ENCODE measurements around the gene WNT3. TPM values are rescaled to one million over a fixed set of nuclear protein-coding genes. Genes with fewer than 3 reads are reported as not detected.

Gene WNT3
- total RNA-seq, 2 donors from 2014 or later, result 0.44 to 1.2 TPM

DNA sequence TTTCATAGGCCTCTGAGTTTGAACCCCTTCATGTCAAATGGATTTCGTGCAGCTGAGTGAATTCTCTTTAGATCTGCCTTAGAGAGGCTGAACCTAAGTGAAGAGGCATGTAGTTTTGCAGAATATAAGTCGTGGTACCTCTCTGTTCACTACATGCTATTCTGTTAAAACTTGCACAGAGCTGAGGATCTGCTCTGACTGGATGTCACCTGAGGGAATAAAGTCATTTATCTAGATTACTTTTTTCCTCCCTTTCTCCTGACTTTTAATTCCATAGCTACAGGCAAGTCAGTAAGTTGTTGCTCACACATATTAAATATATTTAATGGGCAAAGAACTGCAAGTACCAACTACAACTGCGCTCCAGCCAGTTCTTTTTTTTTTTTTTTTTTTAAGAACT is 64.7 kb downstream of the WNT3 start:
- no peaks in the 10 kb centered on the region for H3K27me3 ChIP-seq
- no peak for DNase-seq (ENCODE audit: low spot score)
- H3K36me3 ChIP-seq, result peaks cover 52% of the 10 kb centered on the region
- TF ChIP-seq, protein P1, sequence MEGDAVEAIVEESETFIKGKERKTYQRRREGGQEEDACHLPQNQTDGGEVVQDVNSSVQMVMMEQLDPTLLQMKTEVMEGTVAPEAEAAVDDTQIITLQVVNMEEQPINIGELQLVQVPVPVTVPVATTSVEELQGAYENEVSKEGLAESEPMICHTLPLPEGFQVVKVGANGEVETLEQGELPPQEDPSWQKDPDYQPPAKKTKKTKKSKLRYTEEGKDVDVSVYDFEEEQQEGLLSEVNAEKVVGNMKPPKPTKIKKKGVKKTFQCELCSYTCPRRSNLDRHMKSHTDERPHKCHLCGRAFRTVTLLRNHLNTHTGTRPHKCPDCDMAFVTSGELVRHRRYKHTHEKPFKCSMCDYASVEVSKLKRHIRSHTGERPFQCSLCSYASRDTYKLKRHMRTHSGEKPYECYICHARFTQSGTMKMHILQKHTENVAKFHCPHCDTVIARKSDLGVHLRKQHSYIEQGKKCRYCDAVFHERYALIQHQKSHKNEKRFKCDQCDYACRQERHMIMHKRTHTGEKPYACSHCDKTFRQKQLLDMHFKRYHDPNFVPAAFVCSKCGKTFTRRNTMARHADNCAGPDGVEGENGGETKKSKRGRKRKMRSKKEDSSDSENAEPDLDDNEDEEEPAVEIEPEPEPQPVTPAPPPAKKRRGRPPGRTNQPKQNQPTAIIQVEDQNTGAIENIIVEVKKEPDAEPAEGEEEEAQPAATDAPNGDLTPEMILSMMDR (IDR thresholded peaks at IDR 0.05), result no peak
- H3K4me1 ChIP-seq, result no peaks in the 10 kb centered on the region
- H3K9me3 ChIP-seq, result no peaks in the 10 kb centered on the region
- H3K27ac ChIP-seq, result no peak overlapping the region
- H3K4me3 ChIP-seq, result no peak overlapping the region

DNA sequence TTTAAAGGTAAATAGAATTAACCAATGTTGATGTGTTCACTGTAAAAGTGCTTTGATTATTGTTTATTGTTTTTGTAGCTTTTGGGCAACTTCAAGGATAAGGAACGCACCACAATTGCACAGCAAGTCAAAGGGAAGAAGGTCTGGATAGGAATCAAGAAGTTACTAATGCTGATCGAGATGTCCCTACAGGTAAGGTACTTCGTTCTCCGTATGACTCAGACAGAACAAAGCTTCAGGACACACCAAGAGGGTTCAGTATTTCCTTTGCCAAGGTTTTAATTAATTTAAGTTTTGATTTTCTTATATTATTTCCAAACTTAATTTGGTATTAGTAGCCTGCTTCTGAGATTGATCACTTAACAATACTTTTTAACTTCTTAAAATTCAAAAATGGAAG is 67.1 kb downstream of the WNT3 start:
- Histone ChIP-seq H3K9me3 (no peaks in the 10 kb centered on the region), H3K36me3 (peaks cover 40% of the 10 kb centered on the region), H3K4me3 (no peak overlapping the region), H3K27me3 (no peaks in the 10 kb centered on the region), H3K27ac (no peak overlapping the region), H3K4me1 (no peaks in the 10 kb centered on the region)
- DNase-seq (ENCODE audit: low spot score), result no peak
- TF ChIP-seq, protein P1 (IDR thresholded peaks at IDR 0.05), result no peak

DNA sequence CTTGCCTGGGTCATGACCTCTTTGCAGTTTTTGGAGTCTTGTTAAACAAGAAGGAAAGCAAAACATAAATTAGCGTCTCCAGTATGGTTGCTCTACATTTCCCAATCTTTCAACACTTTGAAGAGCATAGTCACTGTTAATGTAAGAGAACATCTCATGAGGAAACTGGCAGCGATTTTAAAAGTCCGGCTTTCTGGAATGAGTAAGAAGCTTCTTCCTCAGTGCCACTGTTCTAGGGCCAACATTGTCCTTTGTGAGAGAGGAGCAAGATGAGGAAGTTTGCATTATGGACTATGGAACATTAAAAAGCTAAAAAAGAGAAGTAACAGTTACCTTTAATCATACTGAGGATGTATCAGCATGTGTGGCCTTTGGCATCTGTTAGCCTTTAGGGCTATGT is 73.1 kb downstream of the WNT3 start:
- Histone ChIP-seq H3K27me3 (no peaks in the 10 kb centered on the region), H3K36me3 (no peaks in the 10 kb centered on the region)

DNA sequence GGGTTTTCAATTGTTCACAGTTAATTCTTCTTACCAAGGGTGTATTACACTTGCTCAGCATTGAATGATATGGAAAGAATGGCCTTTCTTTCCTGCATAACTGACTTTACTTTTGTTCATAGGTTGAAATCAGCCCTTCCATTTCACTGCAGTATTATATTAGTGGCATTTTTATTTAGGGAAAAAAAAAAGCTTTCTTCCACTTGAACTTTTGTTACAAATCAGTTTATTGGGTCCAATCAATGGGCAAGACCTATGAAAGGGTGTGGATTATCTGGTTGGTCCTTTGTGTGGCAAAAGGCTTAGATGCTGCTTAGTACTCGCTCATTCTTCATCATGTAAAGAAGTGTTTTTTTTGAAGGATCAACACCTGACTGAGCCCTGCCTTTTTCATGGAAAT is 74.1 kb downstream of the WNT3 start:
- DNase-seq (ENCODE audit: low spot score), result no peak
- peaks cover 0 to 4% of the 10 kb centered on the region in 2 donors for H3K4me1 ChIP-seq
- TF ChIP-seq, protein P1 (IDR thresholded peaks at IDR 0.05), result no peak
- H3K27me3 ChIP-seq, result no peaks in the 10 kb centered on the region
- no peaks in the 10 kb centered on the region for H3K36me3 ChIP-seq
- no peak overlapping the region for H3K27ac ChIP-seq
- no peaks in the 10 kb centered on the region for H3K9me3 ChIP-seq
- no peak overlapping the region for H3K4me3 ChIP-seq

More for the DNA sequence above, 73.1 kb downstream of the WNT3 start:
- peaks cover 0 to 4% of the 10 kb centered on the region in 2 donors for H3K4me1 ChIP-seq
- no peak overlapping the region for H3K4me3 ChIP-seq
- TF ChIP-seq, protein P1 (IDR thresholded peaks at IDR 0.05), result no peak
- no peak overlapping the region for H3K27ac ChIP-seq
- H3K9me3 ChIP-seq, result no peaks in the 10 kb centered on the region
- no peak for DNase-seq (ENCODE audit: low spot score)

- no peak for DNase-seq (ENCODE audit: low spot score)
- Histone ChIP-seq H3K9me3 (no peaks in the 10 kb centered on the region), H3K4me3 (no peak overlapping the region), H3K4me1 (peaks cover 0 to 4% of the 10 kb centered on the region in 2 donors), H3K36me3 (no peaks in the 10 kb centered on the region), H3K27ac (peak overlapping the region in 1 of 2 donors; percentile 17), H3K27me3 (no peaks in the 10 kb centered on the region)
- TF ChIP-seq, protein P1 (IDR thresholded peaks at IDR 0.05), result no peak
These were observed 75.8 kb downstream of the WNT3 start for GRCh38 chr17:46742565-46743270.

Measured in right atrium auricular region (tissue), 2 donors.